CD14-positive monocyte (primary cell): ENCODE results near the gene PRPF31. TPM values are rescaled to one million over a fixed set of nuclear protein-coding genes. Genes with fewer than 3 reads are reported as not detected.

Experiments
- DNase-seq, 3 donors: peaks; one replicate each; pipeline ENCODE4 v3.0.0-alpha.2; 2011 to 2022
- H2AFZ ChIP-seq: 2 replicates; pipeline ENCODE4 v1.6.0; 2012; ENCODE audit warnings: mild to moderate bottlenecking, low read depth, low read length, inconsistent platforms; ENCODE audit not compliant: insufficient read depth, poor library complexity, severe bottlenecking
- H3K27ac ChIP-seq, 2 donors: 1 replicate in 1 of 2; 2 replicates in 1 of 2; pipeline ENCODE4 v1.5.1; 2012 to 2013; ENCODE audit warnings: low read length in 2 of 2, control low read depth in 1 of 2, inconsistent platforms in 1 of 2, low read depth in 1 of 2, mild to moderate bottlenecking in 1 of 2
- H3K27me3 ChIP-seq, 2 donors: one replicate each; pipeline versions ENCODE4 v1.6.0 to v1.6.1; 2011 to 2013; ENCODE audit warnings: low read length in 2 of 2; ENCODE audit not compliant: control insufficient read depth in 2 of 2, insufficient read depth in 2 of 2
- H3K36me3 ChIP-seq, 2 donors: replicated peaks in 1 of 2; 1 replicate in 1 of 2; 2 replicates in 1 of 2; pipeline versions ENCODE4 v1.5.1 to v1.6.1; 2012 to 2013; ENCODE audit warnings: low read length in 2 of 2, control low read depth in 1 of 2, inconsistent platforms in 1 of 2, mild to moderate bottlenecking in 1 of 2; ENCODE audit not compliant: insufficient read depth in 2 of 2, control insufficient read depth in 1 of 2
- H3K4me1 ChIP-seq, 2 donors: 1 replicate in 1 of 2; 2 replicates in 1 of 2; pipeline versions ENCODE4 v1.5.1 to v1.6.1; 2012 to 2013; ENCODE audit warnings: low read length in 2 of 2, control low read depth in 1 of 2, inconsistent platforms in 1 of 2, mild to moderate bottlenecking in 1 of 2, moderate library complexity in 1 of 2; ENCODE audit not compliant: insufficient read depth in 2 of 2, control insufficient read depth in 1 of 2
- H3K4me2 ChIP-seq: replicated peaks from 2 replicates; pipeline ENCODE3; 2012; ENCODE audit warnings: low read length, moderate library complexity, mild to moderate bottlenecking; ENCODE audit not compliant: poor library complexity, severe bottlenecking; ENCODE audit errors: extremely low read depth
- H3K4me3 ChIP-seq, 3 experiments: fragments of 200-600 bp in 1 of 3; sonication (generic) in 1 of 3; replicated peaks in 1 of 3; 1 replicate in 2 of 3; 2 replicates in 1 of 3; pipeline ENCODE4 v1.5.1; 2011 to 2013; ENCODE audit warnings: low read length in 3 of 3, mild to moderate bottlenecking in 3 of 3, control low read depth in 2 of 3, low read depth in 2 of 3, inconsistent platforms in 1 of 3, moderate library complexity in 1 of 3
- H3K79me2 ChIP-seq: 2 replicates; pipeline ENCODE4 v1.6.0; 2012; ENCODE audit warnings: mild to moderate bottlenecking, control low read depth, inconsistent platforms, low read length, moderate library complexity; ENCODE audit not compliant: insufficient read depth
- H3K9ac ChIP-seq: 2 replicates; pipeline ENCODE4 v1.6.0; 2017; ENCODE audit warnings: low read length, mild to moderate bottlenecking; ENCODE audit not compliant: insufficient read depth, poor library complexity, severe bottlenecking
- H3K9me3 ChIP-seq, 2 donors: replicated peaks in 1 of 2; 1 replicate in 1 of 2; 2 replicates in 1 of 2; pipeline versions ENCODE4 v1.5.1 to v1.6.1; 2012 to 2013; ENCODE audit warnings: low read length in 2 of 2, control low read depth in 1 of 2; ENCODE audit not compliant: control insufficient read depth in 1 of 2, insufficient read depth in 1 of 2
- H4K20me1 ChIP-seq: 2 replicates; pipeline ENCODE4 v1.6.0; 2012; ENCODE audit warnings: mild to moderate bottlenecking, low read length, control low read depth, moderate library complexity; ENCODE audit not compliant: insufficient read depth
- H3K27ac Mint-ChIP-seq, 7 donors: one replicate each; pipeline ENCODE4 v1.8.0; 2020; ENCODE audit warnings: mild to moderate bottlenecking in 7 of 7, mixed read lengths in 7 of 7, moderate library complexity in 6 of 7, inconsistent platforms in 2 of 7
- H3K27me3 Mint-ChIP-seq, 3 donors: one replicate each; pipeline ENCODE4 v1.8.0; 2021 to 2022; ENCODE audit warnings: low read depth in 3 of 3, mild to moderate bottlenecking in 3 of 3, mixed read lengths in 3 of 3, moderate library complexity in 3 of 3, inconsistent platforms in 1 of 3
- H3K36me3 Mint-ChIP-seq, 2 donors: one replicate each; pipeline ENCODE4 v1.8.0; 2020; ENCODE audit warnings: mixed read lengths in 2 of 2, inconsistent platforms in 1 of 2, mild to moderate bottlenecking in 1 of 2
- H3K4me1 Mint-ChIP-seq: one replicate; pipeline ENCODE4 v1.8.0; 2020; ENCODE audit warnings: mild to moderate bottlenecking, mixed read lengths
- H3K4me3 Mint-ChIP-seq, 2 donors: one replicate each; pipeline ENCODE4 v1.8.0; 2020; ENCODE audit warnings: mild to moderate bottlenecking in 2 of 2, mixed read lengths in 2 of 2, moderate library complexity in 1 of 2
- H3K9me3 Mint-ChIP-seq, 7 donors: one replicate each; pipeline ENCODE4 v1.8.0; 2020 to 2022; ENCODE audit warnings: mixed read lengths in 7 of 7, mild to moderate bottlenecking in 6 of 7, moderate library complexity in 6 of 7, inconsistent platforms in 2 of 7
- CTCF ChIP-seq: fragments of 200-600 bp; IDR thresholded peaks from one replicate; pipeline ENCODE4 v1.8.0; 2022; ENCODE audit warnings: antibody characterized with exemption, mild to moderate bottlenecking
- WGBS: methylation state at CpG from one replicate; pipeline ENCODE4 v1.1.5; 2013; ENCODE audit warnings: missing lambda C conversion rate; ENCODE audit not compliant: insufficient coverage; 5-methylcytosine and 5-hydroxymethylcytosine counted together
- intact Hi-C, 2 donors: fragments of 100-400 bp; cut with micrococcal nuclease; formaldehyde crosslinking; loops; one replicate each; pipeline versions ENCODE4 v1.15.0 to v1.15.1; 2023
- polyA plus RNA-seq, 3 donors: library from polyadenylated mRNA; depleted of rRNA in 1 of 3; unstranded in 2 of 3; stranded (reverse) in 1 of 3; fragments of 300-500 nt in 2 of 3; fragments of >200 nt in 1 of 3; fragmentation: Illumina TruSeq in 2 of 3; gene quantifications; 1 replicate in 2 of 3; 2 replicates in 1 of 3; pipeline ENCODE4 v1.2.3, GENCODE V29; 2012 to 2021

The PRPF31 gene
- polyA plus RNA-seq, 3 donors = 34.4 to 51.8 (median 37.6) TPM

DNA sequence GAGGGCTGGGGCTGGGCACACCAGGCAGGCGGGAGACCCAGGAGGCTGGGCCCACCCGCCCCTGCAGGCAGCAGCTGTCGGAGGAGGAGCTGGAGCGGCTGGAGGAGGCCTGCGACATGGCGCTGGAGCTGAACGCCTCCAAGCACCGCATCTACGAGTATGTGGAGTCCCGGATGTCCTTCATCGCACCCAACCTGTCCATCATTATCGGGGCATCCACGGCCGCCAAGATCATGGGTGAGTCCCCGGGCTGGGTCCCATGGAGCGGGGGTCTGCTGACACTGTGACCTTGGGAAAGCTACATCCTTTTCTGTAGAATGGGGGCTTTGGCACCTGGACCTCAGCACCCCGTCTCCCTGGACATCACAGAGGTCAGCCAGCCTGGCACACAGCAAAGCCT is 8.1 kb downstream of the PRPF31 start:
- no peaks in the 10 kb centered on the region for H3K27me3 ChIP-seq
- no peak overlapping the region for H3K4me2 ChIP-seq
- no peaks in the 10 kb centered on the region for H3K79me2 ChIP-seq
- 99% methylated on average over 16 of the region's 17 CpGs for WGBS
- H3K9ac ChIP-seq = no peak overlapping the region
- peaks cover 82 to 94% of the 10 kb centered on the region in 2 donors for H3K36me3 Mint-ChIP-seq
- no peak overlapping the region for H3K4me3 Mint-ChIP-seq
- H3K4me1 Mint-ChIP-seq = no peaks in the 10 kb centered on the region
- DNase-seq = no peak
- no peaks in the 10 kb centered on the region for H3K4me1 ChIP-seq
- TF ChIP-seq CTCF = no peak
- peaks cover 79 to 93% of the 10 kb centered on the region in 2 donors for H3K36me3 ChIP-seq
- no peaks in the 10 kb centered on the region for H3K9me3 ChIP-seq
- no peaks in the 10 kb centered on the region for H3K9me3 Mint-ChIP-seq
- H3K4me3 ChIP-seq = no peak overlapping the region
- H2AFZ ChIP-seq = no peak overlapping the region
- no peaks in the 10 kb centered on the region for H3K27me3 Mint-ChIP-seq
- intact Hi-C loops = no loop called here
- no peak overlapping the region for H3K27ac ChIP-seq
- H4K20me1 ChIP-seq = no peaks in the 10 kb centered on the region
- H3K27ac Mint-ChIP-seq = peak overlapping the region in 1 of 7 donors; percentile 63

GRCh38 chr19:54124393-54124792 is 8.8 kb downstream of the PRPF31 start:
- Histone ChIP-seq H3K79me2 (no peaks in the 10 kb centered on the region), H3K4me3 (no peak overlapping the region), H3K27me3 (no peaks in the 10 kb centered on the region), H2AFZ (no peak overlapping the region), H4K20me1 (no peaks in the 10 kb centered on the region), H3K27ac (no peak overlapping the region), H3K36me3 (peaks cover 83 to 96% of the 10 kb centered on the region in 2 donors), H3K9me3 (no peaks in the 10 kb centered on the region), H3K4me2 (no peak overlapping the region), H3K9ac (no peak overlapping the region), H3K4me1 (no peaks in the 10 kb centered on the region)
- TF ChIP-seq CTCF = no peak
- no peak for DNase-seq
- Mint-ChIP-seq H3K4me3 (peak overlapping the region in 1 of 2 donors; percentile 9), H3K27ac (no peak overlapping the region), H3K9me3 (no peaks in the 10 kb centered on the region), H3K27me3 (no peaks in the 10 kb centered on the region), H3K4me1 (no peaks in the 10 kb centered on the region), H3K36me3 (peaks cover 81 to 97% of the 10 kb centered on the region in 2 donors)
- 98% methylated on average over 19 of the region's 19 CpGs for WGBS
- intact Hi-C loops = no loop called here
